Measurements from ENCODE around the gene TMCO2.

The TMCO2 gene

GRCh38 chr1:40257688-40258444, 10.1 kb downstream of the TMCO2 start, which contains the start of gene ZMPSTE24:
TSS of gene ZMPSTE24 (plus strand) at chr1:40258236. CDS start at chr1:40258272, 36 bp downstream.
- DNase-seq (ENCODE audit: low read depth), result peak; percentile 95

- no peak for DNase-seq (ENCODE audit: low read depth)
Measured at GRCh38 chr1:40258445-40258769, 10.7 kb downstream of the TMCO2 start.

GRCh38 chr1:40264354-40264781, 16.6 kb downstream of the TMCO2 start:
- no peak for DNase-seq (ENCODE audit: low read depth)

GRCh38 chr1:40265298-40265697, 17.6 kb downstream of the TMCO2 start:
- DNase-seq (ENCODE audit: low read depth), result no peak

- DNase-seq (ENCODE audit: low read depth), result no peak
Measured at GRCh38 chr1:40265919-40266318, 18.2 kb downstream of the TMCO2 start.

- DNase-seq (ENCODE audit: low read depth), result no peak
Measured at GRCh38 chr1:40266786-40267535, 19.2 kb downstream of the TMCO2 start.

GRCh38 chr1:40267767-40268187, 20.0 kb downstream of the TMCO2 start:
- no peak for DNase-seq (ENCODE audit: low read depth)

GRCh38 chr1:40268211-40268610, 20.5 kb downstream of the TMCO2 start:
- no peak for DNase-seq (ENCODE audit: low read depth)

- DNase-seq (ENCODE audit: low read depth), result no peak
Measured at GRCh38 chr1:40270152-40270834, 22.6 kb downstream of the TMCO2 start.

GRCh38 chr1:40272653-40273213, 25.0 kb downstream of the TMCO2 start:
- DNase-seq (ENCODE audit: low read depth), result no peak

- no peak for DNase-seq (ENCODE audit: low read depth)
Measured at GRCh38 chr1:40273547-40274166, 25.9 kb downstream of the TMCO2 start.

GRCh38 chr1:40274331-40274730, 26.6 kb downstream of the TMCO2 start:
- no peak for DNase-seq (ENCODE audit: low read depth)

GRCh38 chr1:40276122-40276521, 28.4 kb downstream of the TMCO2 start:
- no peak for DNase-seq (ENCODE audit: low read depth)

- DNase-seq (ENCODE audit: low read depth), result no peak
Measured at GRCh38 chr1:40281853-40282252, 34.1 kb downstream of the TMCO2 start.

- no peak for DNase-seq (ENCODE audit: low read depth)
Measured at GRCh38 chr1:40291293-40291692, 43.6 kb downstream of the TMCO2 start.

- no peak for DNase-seq (ENCODE audit: low read depth)
Measured at GRCh38 chr1:40299366-40300248, 51.9 kb downstream of the TMCO2 start.

GRCh38 chr1:40300249-40300567, 52.5 kb downstream of the TMCO2 start:
- DNase-seq (ENCODE audit: low read depth), result no peak

GRCh38 chr1:40300651-40301050, 52.9 kb downstream of the TMCO2 start:
- no peak for DNase-seq (ENCODE audit: low read depth)

- DNase-seq (ENCODE audit: low read depth), result no peak
Measured at GRCh38 chr1:40301066-40301465, 53.3 kb downstream of the TMCO2 start.
